Renal pelvis (tissue), 4 donors: Measurements from ENCODE around the gene N4BP3. TPM values are rescaled to one million over a fixed set of nuclear protein-coding genes. Genes with fewer than 3 reads are reported as not detected.
A peak's percentile ranks its signal among the peaks of the same experiment; 100 is the strongest.
"Not testable (repeated sequence)": the region's sequence is repeated elsewhere in the genome, so short reads cannot be mapped to it uniquely, and the experiment has no call there.

Source experiments
- DNase-seq: peaks from one replicate; pipeline ENCODE4 v3.0.0-alpha.2; 2013
- polyA plus RNA-seq, 3 donors: library from polyadenylated mRNA; unstranded; fragments of 120-200 nt; gene quantifications; one replicate each; pipeline ENCODE4 v1.2.1, GENCODE V29; 2013; ENCODE audit not compliant: insufficient read length in 3 of 3

Gene N4BP3
- polyA plus RNA-seq, 3 donors = 4.9 to 5.6 (median 5.0) TPM

DNA sequence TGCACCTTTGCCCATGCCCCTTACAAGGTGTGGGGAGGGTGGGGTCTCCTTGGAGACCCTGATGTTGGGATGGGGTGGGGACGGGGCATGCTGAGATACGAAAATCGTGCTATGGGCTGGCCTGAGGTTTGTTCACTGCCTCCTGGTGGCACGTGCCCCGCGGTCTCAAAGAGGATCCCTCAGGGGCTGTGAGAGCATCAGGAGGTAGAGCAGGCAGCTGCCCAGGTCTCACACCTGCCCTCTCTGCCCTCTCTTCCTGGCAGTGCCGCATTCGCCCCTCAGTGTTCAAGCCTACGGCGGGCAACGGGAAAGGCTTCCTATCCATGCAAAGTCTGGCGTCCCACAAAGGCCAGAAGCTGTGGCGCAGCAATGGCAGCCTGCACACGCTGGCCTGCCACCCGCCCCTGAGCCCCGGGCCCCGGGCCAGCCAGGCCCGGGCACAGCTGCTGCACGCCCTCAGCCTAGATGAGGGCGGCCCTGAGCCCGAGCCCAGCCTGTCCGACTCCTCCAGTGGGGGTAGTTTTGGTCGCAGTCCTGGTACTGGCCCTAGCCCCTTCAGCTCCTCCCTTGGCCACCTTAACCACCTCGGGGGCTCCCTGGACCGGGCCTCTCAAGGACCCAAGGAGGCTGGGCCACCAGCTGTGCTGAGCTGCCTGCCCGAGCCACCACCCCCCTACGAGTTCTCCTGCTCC is 6.7 kb downstream of the N4BP3 start:
- DNase-seq = no peak

DNA sequence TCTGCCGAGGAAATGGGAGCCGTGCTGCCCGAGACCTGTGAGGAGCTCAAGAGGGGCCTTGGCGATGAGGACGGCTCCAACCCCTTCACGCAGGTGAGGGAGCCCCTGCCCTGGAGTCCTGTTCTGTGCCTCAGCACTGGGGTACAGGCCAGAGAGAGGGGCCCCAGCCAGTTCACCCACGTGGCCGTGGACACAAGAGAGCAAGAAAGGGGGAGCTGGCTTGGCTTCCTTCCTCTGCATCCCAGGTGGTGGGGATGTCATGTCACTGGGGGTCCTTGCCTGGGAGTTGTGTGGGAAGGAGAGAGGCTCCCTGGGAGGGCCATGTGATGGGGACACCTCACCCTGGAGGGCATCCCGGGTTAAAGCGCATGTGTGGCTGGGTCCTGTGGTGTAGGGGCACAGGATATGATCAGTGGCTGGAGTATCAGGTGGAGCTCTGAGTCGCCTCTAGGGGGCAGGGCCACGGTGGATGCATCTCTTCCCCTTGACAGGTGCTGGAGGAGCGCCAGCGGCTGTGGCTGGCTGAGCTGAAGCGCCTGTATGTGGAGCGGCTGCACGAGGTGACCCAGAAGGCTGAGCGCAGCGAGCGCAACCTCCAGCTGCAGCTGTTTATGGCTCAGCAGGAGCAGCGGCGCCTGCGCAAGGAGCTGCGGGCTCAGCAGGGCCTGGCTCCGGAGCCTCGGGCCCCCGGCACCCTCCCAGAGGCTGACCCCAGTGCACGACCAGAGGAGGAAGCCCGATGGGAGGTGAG is 7.5 kb downstream of the N4BP3 start:
- peak; percentile 89 for DNase-seq

- DNase-seq = no peak
These were observed 8.3 kb downstream of the N4BP3 start for GRCh38 chr5:178121391-178122276.

DNA sequence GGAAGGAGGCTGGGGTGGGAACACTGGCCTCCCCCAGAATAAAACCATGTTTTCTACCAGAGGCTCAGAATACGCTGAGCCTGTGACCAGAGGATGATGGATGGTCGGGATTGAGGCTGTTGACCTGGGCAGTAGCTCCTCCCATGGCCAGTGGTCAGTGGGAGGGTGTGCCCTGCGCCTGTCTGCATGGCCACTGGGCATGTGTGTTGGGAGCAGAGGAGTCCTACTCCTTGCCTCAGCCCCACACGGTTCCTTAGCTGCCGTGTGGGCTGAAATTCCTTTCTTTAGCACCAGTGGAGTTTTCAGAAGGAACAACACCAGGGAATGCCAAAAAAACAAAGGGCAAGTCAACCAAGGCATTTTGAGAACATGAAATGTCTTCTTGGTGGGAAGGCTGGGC is 9.0 kb downstream of the N4BP3 start:
- DNase-seq = no peak

DNA sequence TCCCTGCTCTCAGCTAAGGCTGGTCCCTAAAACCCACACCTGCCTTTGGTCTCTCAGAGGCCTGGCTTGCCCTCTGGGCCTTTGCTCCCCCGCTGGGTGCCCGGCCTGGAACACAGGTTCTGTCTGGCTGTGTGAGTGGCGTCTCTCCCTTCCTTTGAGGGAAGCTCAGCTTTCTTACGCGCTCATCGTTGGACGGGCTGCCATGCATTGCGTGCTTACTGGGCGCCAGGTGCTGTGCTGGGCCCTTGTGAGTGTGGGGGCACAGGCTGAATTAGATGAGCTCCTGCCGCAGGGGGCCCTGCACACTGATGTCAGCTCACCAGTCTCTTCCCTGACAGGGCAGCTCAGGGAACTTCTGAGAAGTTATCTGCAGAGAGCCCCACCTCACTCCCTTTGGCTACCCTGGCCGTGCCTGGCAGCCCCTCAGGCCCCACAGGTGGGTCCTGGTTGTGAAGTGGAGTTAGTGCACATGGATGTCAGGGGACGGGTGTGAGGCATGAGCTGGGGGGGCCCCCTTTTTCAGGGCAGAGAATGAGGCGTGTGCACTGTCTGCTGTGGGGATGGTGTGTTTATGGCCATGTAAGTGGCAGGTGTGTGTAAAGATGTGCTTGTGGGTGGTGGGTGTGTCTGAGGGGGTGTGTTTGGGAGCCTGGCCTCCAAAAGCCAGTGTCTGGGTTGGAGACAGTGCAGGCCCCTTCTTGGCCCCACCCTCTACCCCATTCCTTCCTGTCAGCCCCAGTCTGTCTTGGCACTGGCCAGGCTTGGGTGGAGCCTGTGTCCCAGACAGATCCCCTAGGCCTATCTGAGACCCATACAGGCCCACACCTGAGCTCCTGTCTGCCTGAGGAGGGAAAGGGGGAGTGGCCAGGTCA is 10.0 kb downstream of the N4BP3 start:
- DNase-seq = no peak

DNA sequence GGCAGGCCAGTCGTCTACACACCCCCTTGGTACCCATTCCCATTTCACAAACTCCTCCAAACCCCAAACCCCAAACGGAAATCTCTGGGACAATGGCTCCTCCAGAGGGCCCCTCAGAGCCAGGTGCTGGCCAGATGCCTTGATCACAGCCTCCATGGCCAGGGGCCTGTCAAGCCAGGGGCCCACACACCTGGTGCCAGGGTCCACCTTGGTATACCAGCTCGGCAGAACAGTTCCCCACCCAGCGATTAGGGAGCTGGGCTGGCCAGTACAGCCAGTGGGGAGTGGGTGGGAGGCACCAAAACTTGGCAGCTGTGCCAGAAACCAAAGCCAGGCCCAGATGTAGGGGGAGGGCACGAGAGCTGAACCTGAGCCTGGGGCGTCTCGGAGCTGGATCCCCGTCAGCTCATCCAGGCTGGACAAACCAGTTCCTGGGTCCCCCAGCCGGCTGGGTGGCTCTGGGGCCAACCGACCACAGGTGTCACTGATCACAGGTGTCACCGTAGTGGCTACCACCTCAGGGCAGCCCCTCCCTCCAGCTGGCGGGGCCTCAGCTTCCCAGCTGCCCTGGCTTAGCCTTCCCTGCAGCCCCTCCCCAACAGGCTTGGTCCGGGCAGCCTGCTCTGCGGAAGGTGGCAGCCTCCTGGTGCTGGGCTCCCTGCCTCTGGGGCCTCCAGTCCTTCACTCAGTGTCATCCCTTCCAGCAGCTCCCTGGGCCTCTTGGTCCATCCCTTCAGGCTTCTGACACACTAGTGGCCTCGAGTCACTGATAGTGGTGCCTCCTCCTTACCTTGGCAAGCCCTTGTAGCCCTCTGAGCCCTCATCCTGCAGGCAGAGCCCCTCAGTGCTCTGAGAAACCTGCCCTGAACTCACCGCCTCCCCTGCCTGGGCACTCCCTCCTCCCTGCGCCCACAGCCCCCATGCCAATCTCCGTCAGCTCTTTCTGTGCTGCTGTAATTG is 10.9 kb downstream of the N4BP3 start:
- DNase-seq = no peak

DNA sequence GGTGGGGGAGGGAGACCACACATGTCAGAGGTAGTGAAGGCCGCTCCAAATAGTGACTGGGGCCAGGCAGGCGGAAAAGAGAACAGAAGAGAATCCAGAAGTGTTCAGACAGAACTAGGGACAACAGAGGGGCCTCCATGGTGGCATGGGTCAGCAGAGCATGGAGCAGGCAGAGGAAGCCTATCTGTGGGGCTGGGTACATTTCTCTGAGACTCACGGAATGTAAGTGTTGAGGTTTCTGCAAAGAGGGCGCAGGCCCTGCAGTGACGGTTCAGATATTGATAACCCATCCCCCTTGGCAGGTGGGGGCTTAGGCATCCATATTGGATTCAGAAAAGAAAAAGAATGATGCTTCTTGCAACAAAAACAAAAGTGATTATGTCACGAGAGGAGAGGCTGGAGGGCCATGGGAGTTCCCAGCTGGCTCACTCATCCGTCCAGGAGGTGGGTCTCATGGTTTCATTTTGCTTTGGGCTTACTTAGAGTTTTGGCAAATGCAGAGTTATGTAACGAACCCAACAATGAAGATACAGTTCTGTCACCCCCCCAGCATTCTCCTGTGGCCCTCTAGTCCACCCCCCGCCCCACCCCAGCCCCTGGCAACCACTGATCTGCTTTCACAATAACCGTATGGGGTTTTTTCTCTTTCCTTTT is 12.0 kb downstream of the N4BP3 start:
- DNase-seq = no peak

GRCh38 chr5:178126556-178126955 is 13.2 kb downstream of the N4BP3 start:
- no peak for DNase-seq

- DNase-seq = not testable (repeated sequence)
These were observed 14.1 kb downstream of the N4BP3 start for GRCh38 chr5:178127300-178128009.

DNA sequence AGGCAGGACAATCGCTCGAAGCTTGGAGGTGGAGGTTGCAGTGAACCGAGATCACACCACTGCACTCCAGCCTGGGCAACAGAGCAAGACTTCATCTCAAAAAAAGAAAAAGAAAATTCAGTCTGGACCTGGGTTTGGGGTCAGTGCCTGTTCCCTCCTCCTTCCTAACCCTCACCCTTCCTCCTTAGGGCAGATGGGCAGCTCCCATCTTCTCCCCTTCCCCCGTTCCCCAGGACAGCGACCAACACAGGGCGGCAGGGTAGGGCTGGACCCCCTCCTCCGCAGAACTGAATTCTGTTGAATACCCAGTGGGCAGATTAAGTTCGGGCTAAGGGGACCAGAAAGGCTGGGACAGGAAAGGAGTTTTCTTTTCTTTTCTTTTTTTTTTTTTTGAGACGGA is 16.0 kb downstream of the N4BP3 start:
- DNase-seq = no peak

DNA sequence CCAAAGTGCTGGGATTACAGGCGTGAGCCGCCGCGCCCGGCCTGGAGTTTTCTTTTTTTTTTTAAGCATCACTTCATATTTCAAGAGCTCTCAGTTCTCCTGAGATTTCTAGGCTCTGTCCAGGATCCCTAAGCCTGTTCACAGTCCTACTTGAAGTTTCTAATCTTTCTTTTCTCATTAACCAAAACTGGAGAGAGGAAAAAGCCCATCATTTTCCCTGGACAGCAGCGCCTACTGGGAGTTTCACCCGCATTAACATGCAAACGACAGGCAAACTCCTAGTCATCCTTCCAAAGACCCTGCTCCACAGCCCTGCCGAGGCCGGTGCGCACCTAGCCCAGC is 16.9 kb downstream of the N4BP3 start:
- DNase-seq = not testable (repeated sequence)

- DNase-seq = peak; percentile 82
These were observed 17.5 kb downstream of the N4BP3 start, which contains the start of gene RMND5B for GRCh38 chr5:178130576-178131445. RMND5B (plus strand) TSS chr5:178131014; CDS start chr5:178138120, 7,106 bp downstream.

DNA sequence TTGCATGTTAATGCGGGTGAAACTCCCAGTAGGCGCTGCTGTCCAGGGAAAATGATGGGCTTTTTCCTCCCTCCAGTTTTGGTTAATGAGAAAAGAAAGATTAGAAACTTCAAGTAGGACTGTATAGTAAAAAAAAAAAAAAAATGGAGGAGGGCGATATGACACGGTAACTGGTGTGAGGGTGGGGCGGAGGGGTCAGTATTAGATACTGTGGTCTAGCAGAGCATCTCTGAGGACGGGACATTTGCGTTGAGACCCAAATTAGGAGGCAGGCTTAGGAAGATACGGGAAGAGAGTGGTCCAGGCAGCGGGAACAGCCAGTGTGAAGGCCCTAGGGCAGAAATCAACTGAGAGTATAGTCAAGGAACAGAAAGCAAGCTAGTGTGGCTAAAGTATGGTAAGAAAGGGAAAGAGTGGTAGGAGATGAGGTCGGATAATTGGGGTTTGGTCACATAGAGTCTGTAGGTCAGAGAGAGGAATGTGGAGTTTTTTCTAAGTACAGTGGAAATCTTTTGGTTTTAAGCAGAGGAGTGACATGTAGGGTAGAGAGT is 18.2 kb downstream of the N4BP3 start:
- no peak for DNase-seq

DNA sequence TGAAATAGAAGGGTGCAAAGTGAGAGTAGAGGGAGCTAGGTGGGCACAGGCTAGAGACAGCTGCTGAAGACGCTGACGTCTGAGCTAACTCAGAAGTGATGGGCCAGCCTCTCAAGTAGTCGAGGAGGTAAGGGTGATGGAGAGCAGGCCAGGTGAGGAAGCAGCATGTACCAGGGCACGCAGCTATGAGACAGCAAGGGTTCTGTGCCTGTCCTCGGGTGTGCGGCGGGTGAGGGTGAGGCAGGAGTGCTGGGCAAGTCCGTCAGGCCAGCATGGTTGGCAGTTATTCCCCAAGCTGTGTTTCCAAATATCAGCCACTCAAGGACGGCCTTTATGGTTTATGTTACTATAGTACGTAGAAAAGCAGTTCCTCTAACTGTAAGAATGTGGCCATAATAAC is 23.7 kb downstream of the N4BP3 start:
- no peak for DNase-seq

DNA sequence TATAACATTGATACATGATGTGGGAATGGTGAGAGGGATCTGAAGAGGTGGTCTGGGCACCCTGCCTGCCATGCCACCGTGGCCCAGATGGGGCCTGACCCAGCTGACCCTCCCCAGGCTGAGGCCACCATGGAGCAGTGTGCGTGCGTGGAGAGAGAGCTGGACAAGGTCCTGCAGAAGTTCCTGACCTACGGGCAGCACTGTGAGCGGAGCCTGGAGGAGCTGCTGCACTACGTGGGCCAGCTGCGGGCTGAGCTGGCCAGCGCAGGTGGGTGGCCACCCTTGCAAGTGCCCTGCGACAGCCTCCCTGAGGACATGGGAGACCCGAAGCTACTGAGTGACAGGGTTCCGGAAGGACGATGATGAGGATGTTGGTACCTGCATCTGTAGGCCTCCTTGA is 24.7 kb downstream of the N4BP3 start:
- DNase-seq = no peak

GRCh38 chr5:178141550-178141949 is 28.2 kb downstream of the N4BP3 start:
- no peak for DNase-seq

DNA sequence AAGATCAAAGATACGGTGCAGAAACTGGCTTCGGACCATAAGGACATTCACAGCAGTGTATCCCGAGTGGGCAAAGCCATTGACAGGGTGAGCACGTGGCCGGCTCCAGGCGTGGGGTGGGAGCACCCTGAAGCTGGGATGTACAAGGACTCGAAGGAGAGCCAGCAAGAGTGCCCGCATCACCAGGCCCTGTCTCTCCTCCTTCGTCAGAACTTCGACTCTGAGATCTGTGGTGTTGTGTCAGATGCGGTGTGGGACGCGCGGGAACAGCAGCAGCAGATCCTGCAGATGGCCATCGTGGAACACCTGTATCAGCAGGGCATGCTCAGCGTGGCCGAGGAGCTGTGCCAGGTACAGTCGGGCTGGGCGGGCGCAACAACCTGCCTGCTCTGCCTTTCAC is 29.3 kb downstream of the N4BP3 start:
- no peak for DNase-seq

- DNase-seq = no peak
These were observed 29.9 kb downstream of the N4BP3 start for GRCh38 chr5:178143246-178143645.
